ENCODE data around the gene SMC1A.
"Not testable (repeated sequence)": the region's sequence is repeated elsewhere in the genome, so short reads cannot be mapped to it uniquely, and the experiment has no call there.

Gene SMC1A

DNA sequence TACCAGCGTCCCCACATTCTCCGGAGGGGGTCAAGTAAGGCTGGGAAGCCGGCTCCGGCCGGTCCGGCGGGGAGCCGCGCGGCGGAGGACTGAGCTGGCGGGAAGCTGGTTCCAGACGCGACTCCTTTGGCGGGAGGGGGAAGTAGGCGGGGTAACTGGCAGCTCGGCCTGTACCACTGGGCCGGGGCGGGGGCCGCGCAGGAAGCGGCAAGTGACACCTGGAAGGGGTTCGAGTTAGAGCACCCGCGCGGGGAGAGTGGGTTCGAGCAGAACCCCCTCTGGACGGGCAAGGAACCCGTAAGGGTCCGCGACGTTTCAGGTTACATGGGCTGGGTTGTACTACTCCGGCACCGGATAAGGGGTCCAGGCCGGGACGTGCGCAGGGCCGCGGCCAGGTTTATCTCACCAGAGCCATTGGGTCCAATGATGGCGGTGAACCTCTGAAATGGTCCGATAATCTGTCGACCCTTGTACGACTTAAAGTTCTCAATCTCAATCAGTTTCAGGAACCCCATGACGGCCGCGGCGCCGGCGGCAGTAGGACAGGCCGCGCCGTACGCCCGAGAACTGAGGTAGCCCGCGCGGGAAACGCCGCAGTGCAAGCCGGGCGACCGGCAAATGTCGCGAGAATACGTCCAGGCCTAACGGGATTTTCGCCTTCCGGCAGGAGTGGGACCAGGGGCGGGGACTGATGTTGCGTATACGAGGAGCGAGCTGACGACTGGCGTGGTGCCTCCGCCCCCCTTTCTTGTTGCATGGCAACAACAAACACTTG is at the start of gene SMC1A:
SMC1A (minus strand) TSS at position 569 of the 775 bp plus-strand sequence; CDS start at position 515, 54 bp downstream.
- peak; percentile 42 for DNase-seq

DNA sequence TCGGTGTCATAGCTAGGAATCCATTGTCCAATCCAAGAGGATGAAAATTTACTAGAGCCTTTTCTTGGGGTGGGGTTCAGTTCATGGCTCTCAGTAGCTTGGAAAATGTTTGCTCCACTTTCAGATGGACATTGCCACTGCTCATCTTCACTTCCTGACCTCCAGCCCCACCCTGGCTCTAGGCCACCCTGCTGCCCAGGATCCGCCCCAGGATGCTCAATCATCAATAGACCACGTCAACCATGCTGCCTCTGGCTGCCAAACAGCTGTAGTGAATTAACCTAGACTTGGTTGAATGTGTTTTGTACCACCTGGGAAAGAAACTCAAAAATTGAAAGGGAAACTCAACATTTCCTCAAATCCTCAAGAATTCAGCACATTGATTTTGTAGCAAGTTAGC is 48.9 kb upstream of the SMC1A start:
- DNase-seq = no peak

GRCh38 chrX:53468659-53469058 is 46.2 kb upstream of the SMC1A start:
- DNase-seq = not testable (repeated sequence)

DNA sequence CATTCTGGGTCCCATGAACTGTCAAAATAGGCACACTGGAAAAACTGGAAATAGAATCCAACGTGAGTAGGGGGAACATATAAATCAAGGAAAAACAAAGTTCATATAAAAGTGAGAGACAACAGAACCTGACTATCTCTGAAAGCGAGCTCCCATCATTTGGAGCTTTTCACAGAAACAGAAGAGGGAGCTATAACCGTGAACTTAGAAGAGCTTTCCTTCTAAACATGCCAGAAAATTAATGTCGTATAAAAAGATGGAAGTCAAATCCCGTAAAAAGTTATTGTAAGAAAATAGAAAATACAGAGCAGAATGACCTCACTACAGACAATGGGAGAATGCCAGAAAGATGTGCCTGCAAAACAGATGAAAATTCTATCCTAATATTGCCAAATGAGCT is 35.6 kb upstream of the SMC1A start:
- no peak for DNase-seq

DNA sequence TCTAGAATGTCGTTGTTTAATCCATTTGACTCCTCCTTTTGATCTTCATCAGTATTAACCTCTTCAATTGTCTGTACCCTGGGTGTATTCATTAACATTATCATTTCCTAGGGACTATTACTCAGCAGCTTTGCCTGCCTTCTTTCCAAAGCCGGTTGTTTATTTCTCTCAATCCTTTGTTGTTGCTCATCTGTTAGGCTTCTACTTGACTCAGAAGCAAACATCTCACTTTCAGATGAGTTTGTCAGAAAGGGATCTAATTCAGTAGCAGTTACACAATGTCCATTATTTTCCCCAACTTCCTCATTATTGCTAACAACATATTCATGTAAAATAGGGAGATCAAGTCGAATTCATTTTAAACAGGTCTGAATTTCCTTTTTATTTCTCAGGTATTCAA is 33.8 kb upstream of the SMC1A start:
- DNase-seq = no peak

GRCh38 chrX:53452812-53453211 is 30.4 kb upstream of the SMC1A start:
- no peak for DNase-seq

DNA sequence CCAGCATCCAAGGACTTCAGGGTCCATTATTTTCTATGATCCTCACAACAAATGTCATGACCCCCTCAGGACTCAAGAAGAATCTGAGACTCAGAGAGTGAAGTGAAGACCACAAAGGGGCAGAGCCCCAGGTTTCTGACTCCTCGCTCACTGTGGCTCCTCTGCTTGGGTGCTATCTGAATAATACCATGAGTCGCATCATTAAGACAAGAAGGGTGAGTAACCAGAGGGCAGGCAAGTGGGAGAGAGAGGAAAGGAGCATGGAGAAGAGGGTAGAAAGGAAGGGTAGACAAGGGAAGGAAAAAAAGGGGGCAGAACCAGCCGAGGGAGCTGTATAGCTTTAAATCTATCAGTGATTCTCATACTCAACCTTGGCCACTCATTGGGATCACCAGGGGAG is 27.2 kb upstream of the SMC1A start:
- no peak for DNase-seq

DNA sequence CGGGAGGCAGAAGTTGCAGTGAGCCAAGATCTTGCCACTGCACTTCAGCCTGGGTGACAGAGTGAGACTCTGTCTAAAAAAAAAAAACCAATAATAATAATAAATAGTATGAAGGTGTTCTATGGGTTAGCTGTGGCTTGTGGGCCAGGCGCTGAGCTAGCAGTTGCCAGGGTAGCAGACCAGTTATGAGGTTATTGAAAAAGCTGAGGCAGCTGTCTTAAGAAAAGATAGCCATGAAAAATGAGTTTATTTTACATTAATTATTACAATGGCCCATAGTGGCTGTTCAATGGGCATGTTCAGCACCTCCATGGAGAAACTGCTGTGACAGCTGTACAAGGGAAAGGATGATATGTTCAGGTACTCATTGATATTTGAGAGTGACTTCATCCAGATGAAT is 25.0 kb upstream of the SMC1A start:
- DNase-seq = no peak

DNA sequence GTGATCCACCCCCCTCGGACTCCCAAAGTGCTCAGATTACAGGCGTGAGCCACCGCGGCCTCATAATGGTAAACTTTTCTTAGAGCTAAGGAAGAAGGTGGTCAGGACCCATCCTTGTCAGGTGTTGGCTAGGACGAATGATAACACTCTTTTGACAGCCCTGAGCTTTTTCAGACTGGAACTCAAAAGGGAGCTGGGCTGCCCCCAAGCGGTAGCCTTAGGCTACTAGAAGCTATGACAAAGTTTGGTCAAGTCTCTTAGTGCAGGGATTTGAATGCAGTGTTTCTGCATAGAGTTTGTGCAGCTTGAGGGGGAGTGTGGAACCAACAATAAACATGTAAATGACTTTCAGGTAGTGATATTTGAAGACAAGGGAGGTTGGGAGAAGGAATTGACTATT is 23.5 kb upstream of the SMC1A start:
- no peak for DNase-seq

DNA sequence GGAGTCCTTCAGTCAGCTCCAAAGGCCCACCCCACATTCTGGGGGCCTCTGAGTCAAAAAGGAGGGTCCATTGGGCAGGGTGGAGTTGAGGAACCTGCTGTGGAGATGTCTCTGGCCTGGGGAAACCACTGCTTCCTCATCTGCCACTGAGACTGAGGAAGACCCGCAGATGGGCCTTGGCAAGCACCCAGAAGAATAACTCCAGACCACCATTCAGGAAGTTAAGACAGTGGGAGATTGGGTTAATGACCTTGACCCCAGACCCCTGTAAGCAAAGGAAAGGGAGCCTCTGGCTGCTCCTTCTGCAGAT is 19.8 kb upstream of the SMC1A start:
- DNase-seq = no peak

- no peak for DNase-seq
Measured at GRCh38 chrX:53441531-53442321, 19.3 kb upstream of the SMC1A start.

- DNase-seq = no peak
Measured at GRCh38 chrX:53440621-53441517, 18.4 kb upstream of the SMC1A start.

- DNase-seq = no peak
Measured at GRCh38 chrX:53440101-53440500, 17.6 kb upstream of the SMC1A start.

- no peak for DNase-seq
Measured at GRCh38 chrX:53438832-53439230, 16.4 kb upstream of the SMC1A start.

- DNase-seq = no peak
Measured at GRCh38 chrX:53438174-53438831, 15.8 kb upstream of the SMC1A start.

DNA sequence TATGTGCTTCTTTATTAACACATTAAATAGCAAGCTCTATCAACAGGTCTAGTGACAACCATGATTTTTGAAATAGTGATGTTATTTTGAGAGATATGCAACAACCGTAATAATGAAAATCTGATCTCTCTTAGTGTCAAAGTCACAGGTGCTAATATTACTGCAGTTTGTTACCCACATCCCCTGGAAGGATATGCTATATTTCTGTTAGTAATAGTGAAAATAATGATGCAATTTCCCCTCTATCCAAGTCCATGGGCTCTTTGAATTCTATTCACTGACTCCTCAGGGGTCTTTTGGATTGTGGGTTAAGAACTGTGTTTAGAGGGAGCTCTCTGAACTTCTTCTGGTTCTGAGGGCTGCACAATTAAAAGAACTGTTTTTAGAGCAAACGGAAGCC is 14.8 kb upstream of the SMC1A start:
- no peak for DNase-seq

- no peak for DNase-seq
Measured at GRCh38 chrX:53435997-53436396, 13.5 kb upstream of the SMC1A start.

GRCh38 chrX:53433651-53434639 is 11.5 kb upstream of the SMC1A start, which contains the start of gene HSD17B10:
Gene HSD17B10 (minus strand): TSS chrX:53434370. CDS start chrX:53434345, 25 bp downstream.
- peak; percentile 2 for DNase-seq

- no peak for DNase-seq
Measured at GRCh38 chrX:53430231-53430630, 7.8 kb upstream of the SMC1A start.

- DNase-seq = no peak
Measured at GRCh38 chrX:53429755-53430154, 7.3 kb upstream of the SMC1A start.

- DNase-seq = peak; percentile 17
Measured at GRCh38 chrX:53422861-53423306, 430 bp upstream of the SMC1A start, which contains the start of gene RIBC1. Gene RIBC1 (plus strand): TSS chrX:53422873. CDS start chrX:53426277, 3,404 bp downstream.

Measured in cortex of kidney (tissue), 1 donor.